WI38 (cell line): ENCODE measurements around the gene UQCRC1.

Source experiments
- H3K4me3 ChIP-seq: 2 replicates; pipeline ENCODE4 v1.5.1; 2011; ENCODE audit warnings: low read depth, mild to moderate bottlenecking, control low read depth, low read length
- TF ChIP-seq, protein P1 (sequence below): IDR thresholded peaks from 2 replicates; pipeline ENCODE4 v1.5.1; 2012; ENCODE audit warnings: low read depth, mild to moderate bottlenecking, control low read depth, low read length

Gene UQCRC1

DNA sequence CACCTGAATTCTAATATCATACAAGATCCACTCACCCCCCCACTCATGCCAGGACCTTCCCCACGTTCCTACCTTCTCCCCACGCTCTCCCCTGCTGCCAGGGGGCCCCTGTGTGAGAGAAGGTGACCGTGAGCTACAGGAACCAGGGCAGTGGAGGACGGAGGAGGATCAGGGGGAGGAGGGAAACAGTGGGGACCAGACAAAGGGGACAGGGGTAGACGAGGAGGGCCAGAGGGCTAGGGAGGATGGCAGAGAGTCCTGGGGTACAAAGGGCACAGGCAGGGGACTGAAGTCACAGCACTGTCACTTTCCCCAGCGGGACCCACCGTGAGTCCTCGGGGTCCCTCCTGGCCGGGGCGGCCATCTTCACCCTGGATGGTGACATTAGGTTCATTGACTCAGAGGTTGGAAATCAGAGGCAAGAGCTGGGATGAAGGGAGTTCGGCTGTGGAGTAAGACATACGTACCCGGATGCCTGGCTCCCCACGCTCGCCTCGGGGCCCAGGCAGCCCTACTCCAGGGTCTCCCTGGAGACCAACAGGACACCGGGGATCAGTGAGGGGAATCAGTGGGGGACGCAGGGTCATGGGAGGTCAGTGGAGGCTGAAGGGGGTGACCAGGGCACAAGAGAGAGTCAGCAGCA is 39.5 kb downstream of the UQCRC1 start:
- TF ChIP-seq, protein P1, sequence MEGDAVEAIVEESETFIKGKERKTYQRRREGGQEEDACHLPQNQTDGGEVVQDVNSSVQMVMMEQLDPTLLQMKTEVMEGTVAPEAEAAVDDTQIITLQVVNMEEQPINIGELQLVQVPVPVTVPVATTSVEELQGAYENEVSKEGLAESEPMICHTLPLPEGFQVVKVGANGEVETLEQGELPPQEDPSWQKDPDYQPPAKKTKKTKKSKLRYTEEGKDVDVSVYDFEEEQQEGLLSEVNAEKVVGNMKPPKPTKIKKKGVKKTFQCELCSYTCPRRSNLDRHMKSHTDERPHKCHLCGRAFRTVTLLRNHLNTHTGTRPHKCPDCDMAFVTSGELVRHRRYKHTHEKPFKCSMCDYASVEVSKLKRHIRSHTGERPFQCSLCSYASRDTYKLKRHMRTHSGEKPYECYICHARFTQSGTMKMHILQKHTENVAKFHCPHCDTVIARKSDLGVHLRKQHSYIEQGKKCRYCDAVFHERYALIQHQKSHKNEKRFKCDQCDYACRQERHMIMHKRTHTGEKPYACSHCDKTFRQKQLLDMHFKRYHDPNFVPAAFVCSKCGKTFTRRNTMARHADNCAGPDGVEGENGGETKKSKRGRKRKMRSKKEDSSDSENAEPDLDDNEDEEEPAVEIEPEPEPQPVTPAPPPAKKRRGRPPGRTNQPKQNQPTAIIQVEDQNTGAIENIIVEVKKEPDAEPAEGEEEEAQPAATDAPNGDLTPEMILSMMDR, result no peak
- no peak overlapping the region for H3K4me3 ChIP-seq

GRCh38 chr3:48569400-48569799 is 40.0 kb downstream of the UQCRC1 start:
- H3K4me3 ChIP-seq, result no peak overlapping the region
- TF ChIP-seq, protein P1, result no peak

DNA sequence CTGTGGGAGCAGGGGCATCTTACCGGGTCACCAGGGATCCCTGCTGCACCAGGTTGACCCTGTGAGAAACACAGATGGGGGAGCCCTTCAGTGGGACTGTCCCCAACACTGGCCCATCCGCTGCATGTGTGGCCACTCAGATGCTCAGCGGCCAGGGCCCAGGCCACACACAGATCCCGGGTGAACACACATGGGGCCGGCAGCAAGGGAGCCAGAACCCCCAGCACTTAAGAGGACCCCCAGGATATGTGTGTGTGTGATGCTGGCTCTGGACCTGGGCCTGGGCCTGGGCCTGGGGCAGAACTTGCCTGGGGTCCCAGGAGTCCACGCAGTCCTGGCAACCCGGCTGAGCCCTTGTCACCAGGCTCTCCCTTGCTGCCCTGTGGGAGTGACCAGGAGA is 41.0 kb downstream of the UQCRC1 start:
- H3K4me3 ChIP-seq, result no peak overlapping the region
- TF ChIP-seq, protein P1, result no peak

GRCh38 chr3:48567500-48567899 is 41.9 kb downstream of the UQCRC1 start:
- TF ChIP-seq, protein P1, result no peak
- H3K4me3 ChIP-seq, result no peak overlapping the region

GRCh38 chr3:48567090-48567489 is 42.4 kb downstream of the UQCRC1 start:
- no peak overlapping the region for H3K4me3 ChIP-seq
- TF ChIP-seq, protein P1, result no peak

- no peak overlapping the region for H3K4me3 ChIP-seq
- TF ChIP-seq, protein P1, result no peak
Measured at GRCh38 chr3:48566401-48566760, 43.1 kb downstream of the UQCRC1 start.

DNA sequence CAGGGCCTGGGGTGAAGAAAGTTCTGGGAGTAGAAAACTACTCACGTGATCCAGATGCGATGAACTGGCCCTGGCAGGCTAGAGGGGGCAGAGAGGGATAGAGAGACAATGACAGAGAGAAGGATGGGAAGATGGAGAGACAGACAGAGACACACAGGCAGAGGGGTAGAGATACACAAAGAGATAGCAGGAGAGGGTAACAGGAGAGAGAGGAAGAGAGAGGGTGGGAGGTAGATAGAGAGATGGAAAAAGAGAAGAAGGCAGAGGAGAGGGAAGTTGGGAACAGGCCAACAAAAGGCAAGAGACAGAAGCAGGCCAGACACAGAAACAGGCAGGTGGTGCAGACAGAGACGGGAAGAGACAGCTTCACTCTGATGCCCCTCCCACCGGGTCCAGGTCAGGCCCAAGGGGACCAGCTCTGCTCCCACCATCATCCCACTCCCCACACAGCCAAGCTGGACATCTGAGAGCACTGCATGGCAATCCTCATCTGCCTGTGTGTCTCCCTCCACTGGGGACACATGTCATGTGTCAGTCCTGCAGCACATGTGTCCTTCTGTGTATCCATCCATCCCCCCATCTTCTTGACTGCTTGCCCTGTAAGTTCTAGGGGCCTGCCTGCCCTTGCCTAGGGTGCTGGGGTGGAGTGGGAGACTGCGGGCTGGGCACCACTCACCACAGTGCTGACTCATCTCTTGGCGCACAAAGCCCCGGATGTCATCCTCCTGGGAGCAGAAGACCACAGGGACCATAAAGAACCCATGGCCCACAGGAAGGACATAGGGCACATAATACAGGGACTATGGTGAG is 43.6 kb downstream of the UQCRC1 start:
- TF ChIP-seq, protein P1, result no peak
- no peak overlapping the region for H3K4me3 ChIP-seq
